Left kidney (tissue), 2 donors: ENCODE results near the gene CD86. TPM values are rescaled to one million over a fixed set of nuclear protein-coding genes. Genes with fewer than 3 reads are reported as not detected.
A peak's percentile ranks its signal among the peaks of the same experiment; 100 is the strongest.

ENCODE experiments used
- DNase-seq: peaks from one replicate; pipeline ENCODE4 v3.0.0-alpha.2; 2013
- polyA plus RNA-seq: library from polyadenylated mRNA; unstranded; fragments of 120-200 nt; gene quantifications from one replicate; pipeline ENCODE4 v1.2.1, GENCODE V29; 2013; ENCODE audit not compliant: insufficient read length

CD86 gene
- polyA plus RNA-seq, 1 donor, result 1.3 TPM

DNA sequence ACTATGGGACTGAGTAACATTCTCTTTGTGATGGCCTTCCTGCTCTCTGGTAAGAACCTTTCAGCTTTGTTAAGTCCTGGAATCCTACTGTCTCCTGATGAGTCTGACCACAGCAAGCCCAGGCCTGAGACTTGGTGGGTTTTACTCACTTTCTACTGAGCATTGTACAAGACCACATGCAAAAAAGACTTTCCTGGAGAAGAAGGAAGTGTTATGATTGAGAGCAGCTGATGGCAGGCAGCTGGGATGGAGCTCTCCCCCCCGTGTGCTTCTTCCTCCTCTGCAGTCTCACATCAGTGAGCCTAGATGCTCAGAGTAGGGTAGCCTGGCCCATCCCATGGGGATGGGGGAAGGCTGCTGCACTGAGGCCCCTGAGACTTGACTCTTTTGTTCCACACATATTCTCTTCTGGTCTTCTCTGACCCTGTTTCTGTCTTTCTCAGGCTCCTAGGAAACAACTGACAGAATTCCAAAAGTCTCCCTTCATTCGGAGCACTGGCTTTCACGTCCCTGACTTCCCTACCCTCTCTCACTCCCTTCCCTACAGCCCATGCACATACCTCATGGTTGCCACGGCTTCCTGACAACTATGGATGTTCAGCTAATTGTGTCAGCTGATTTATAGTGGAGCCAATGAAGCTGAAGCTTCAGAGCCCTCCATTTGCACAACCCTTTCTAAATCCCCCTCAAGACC, 36.6 kb downstream of the CD86 start:
- DNase-seq, result no peak

DNA sequence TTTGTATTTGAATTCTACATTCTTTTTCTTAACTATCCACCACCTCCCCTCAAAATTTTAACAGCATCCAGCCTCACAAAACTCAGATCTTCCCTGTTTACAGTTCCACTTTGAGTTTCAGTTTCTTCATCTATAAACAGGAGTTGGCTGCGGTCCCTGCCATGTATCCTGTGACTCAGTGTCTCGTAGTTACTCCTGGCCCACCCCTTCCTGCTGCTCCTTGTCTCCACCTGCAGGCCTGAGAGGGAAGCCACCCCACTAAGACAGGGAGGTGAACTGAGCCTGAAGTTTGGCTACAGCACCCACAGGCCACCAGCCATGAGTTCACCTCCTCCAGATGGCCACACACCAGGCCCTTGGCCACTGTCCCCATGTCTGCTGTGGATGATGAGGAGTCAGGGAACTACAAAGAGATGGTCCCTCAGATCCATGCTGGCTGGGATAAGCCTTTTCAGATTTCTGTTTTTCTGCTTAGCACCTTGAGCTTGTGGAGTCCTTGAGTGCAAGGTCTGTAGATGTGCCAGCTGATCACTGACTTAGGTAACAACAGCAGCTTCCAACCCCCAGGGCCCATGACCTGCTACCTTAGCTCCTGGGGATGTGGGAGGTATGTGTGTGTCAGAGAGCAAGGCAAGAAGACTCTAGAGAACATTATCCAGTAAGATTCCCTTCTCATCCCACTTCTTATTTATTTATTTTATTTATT, 37.5 kb downstream of the CD86 start:
- DNase-seq, result no peak

DNA sequence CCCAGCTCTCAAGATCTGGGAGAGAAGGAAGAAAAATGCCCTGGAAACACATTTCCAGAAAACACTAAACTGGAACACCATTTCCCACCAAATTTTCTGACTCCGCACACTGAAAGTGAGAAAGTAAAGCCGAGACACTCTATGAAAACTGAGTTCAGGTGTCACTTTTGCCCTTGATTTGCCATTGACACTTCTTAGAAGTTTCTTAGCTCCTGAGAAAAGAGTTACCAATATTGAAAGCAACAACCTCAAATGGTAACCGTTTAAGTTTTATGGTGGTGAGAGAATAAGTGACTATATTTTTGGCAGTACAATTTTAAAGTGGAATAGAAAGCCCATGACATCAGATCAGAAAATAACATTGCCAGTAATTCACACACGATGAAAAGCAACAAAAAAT, 39.0 kb downstream of the CD86 start:
- DNase-seq, result no peak

DNA sequence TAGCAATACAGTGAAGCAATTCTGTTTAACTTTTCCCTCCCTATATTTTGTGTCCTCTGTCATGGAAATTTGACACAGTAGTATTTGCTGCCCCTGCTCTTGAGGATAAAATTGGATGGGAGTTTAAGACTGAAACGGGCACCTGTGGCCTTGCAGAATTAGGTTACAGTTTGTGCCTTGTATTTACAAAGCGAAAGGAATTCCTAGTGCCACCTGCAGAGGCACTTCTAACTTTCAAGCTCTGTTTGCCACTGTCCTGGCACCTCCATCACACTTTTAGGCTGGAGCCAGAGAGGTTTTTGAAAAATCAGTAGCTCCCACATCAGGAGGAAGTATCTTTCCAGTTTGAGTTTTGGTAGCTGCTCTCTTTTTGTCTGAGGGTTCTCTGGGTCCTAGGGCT, 39.5 kb downstream of the CD86 start:
- DNase-seq, result no peak

DNA sequence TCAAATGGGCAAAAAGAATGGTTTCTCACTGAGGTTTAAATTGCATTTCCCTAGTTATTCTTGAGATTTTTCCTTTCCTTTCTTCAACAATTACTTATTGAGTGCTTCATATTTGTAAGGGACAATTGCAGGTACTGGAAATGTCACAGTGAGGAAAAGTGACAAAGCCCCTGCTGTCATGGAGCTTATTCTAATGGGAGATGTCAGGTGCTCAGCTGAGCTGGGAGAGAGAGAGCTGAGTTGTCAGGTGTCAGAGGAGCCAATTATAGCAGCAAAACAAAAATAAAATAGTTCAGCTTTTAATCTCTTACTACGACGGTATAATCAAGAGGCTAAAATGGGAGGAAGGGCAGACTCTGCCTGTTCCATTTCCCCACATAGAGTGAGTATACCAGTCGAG, 42.0 kb downstream of the CD86 start:
- no peak for DNase-seq

DNA sequence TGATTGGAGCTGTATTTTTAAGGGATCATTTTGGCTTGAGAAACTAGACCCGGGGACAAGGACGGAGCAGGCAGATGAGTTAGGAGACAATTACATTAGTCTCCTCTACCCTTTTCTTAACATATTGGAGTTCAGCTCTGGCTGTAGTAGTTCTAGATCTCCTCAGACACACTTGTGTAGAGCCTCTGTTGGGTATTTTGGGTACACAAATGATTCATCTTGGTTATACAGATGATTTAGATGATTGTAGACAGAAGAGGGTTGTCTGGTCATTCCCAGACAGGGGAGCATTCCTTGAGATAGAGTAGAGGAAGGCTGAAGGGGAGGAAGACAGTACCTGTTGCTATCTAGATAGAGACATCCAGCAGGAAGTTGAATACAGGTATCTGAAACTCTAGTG, 43.4 kb downstream of the CD86 start:
- DNase-seq, result no peak

DNA sequence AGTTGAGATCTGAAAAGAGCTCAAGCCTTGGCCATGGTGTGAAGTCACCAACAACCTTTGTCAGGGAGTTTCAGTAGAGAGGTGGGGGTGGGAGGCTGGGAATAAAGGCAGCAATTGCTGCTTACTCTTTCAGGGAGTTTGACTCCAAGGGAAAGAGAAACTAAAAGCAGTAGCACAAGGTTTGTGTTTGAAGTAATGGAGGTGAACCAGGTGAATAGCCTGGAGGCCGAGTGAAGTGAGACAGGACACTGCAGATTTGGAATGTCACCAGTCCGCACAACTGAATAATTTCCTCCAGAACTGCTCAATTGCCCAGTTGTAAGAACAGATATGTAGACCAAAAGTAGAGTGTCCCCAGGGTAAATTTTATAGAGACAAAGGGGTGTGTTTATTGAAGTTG, 44.1 kb downstream of the CD86 start:
- DNase-seq, result no peak

DNA sequence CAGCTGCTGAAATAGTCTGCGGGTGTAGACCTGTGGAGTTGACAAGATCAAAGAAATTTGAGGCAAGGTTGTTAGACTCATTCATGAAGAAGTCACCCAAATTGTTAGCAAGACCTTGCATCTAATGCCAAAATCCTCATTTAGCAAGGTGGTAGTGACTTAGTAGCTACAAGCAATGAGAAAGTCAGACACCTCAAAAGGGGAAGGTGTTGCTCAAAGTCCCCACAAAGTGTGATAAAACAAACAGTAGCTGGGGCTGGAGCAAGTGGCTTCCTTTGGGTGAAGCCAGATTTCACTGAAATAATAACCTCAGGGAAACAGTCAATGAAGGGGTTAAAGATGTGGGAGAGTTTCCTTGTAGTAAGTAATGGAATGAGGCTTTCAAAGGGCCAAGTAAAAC, 44.9 kb downstream of the CD86 start:
- no peak for DNase-seq

DNA sequence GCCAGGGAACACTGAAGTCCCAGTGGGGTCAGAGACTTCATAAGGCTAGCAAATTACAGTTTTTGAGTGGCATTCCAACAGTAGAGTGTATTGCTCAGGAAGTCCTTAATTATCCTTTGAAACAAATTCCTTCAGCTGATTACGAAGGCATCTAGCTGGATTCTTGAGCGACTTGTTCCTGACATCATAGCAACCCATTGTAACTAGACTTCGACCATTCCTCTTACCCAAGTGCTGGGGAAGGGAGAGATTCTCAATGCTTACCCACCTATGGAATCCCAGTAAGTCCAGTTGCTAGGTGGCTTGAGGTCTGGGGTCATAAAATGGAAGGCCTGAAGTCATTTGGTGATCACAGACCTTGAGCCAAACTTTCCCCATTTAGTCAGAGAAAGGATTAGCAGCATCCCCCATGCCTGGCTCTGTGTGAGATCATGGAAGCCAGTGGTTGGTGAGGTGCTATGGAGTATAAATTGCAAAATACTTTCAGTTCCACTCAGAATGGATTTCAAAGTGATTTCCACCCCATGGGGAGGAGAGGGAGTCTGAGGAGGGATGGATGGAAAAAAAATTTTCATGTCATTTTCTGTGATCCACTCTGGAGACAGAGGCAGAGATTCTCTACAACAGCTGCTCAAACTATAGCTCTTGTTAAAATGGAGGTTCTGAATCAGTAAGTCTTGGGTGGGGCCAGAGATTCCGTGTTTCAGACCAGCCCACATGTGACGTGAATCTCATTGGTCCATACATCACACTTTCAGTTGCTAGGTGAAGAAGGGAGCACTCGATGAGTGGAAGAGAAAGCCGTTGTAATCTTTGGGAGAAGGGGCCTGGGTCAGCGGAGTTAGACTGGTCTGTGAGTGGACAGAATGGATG, 45.7 kb downstream of the CD86 start:
- no peak for DNase-seq

DNA sequence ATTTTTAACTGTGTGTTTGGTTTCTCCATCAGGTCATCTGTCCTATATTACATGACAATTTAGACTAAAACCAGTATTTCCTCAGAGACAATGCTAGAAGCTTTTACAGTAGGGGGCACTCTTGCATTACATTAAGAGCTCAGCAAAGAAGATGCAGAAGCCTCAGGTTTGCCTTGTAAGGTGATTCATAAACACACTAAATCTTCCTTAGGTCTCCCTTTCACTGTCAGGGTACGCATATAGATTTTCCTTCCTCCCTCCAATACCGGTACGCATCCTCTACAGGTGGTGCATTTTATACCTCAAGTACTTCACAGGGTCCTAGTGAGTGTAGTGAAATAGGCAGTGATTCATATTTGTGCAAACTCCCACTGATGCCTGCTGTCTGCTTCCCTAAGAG, 46.5 kb downstream of the CD86 start:
- DNase-seq, result peak; percentile 80

DNA sequence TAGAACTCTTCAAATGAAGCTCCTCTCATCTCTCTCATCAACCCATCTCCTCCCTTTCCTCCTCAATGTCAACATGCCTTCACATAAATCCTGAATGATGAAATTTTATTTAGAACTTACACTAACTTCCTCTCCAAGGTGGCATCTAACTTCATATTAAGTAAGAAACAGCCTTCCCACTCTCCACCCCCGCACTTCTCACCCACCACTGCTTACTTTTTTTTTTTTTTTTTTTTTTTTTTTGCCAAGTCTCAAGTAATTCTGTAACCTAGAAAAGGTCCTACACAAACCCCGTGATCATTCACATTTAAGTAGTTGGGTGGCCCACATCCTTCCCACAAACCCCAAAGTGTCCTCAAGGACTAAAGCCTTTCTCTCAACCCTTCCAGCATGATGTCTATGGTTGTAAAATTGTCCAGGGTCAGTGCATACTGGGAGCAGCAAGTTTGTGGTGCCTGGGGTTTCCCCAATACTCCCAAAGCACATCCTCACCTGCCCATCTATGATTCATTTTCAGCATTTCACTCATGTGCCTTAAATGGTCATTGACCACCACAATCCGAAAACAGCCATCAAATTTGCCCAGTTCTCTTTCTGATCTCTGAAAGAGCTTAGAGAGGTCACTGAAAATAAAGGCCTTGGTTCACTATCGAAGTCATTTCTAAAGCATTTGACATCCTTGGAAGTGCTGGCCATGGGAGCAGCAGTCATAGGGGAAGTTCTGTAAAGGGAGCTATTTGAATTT, 47.2 kb downstream of the CD86 start:
- DNase-seq, result no peak

DNA sequence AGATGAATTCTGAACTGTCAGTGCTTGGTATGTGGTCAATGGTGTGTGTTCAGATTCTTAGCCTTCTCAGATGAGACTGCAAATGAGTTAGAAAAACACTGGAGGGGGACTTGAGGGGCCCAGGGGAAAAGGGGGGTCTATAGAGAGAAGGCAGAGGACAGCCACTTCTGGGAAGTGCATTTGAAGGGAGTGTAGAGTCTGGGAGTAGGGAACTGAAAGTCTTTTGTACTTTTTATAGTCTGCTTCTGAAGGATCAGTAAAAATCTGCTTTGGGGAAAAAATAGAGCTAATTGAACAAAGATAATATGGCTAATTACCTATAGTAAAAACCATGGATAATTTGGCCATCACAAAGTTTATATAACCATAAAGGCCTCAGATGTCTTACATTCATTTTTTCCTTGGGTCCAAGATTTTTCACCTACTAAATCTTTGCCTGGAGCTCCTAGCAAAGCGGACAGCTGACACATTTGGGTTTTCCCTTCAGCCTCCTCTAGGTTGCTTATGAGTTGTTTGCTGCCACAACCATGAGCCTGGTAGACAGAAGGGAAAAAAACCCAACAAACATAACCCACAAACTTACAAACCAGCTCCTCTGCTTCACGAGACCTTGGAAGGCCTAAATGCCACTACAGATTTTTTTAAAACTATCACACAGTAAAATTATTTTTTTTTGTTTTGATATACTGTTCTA, 48.8 kb downstream of the CD86 start:
- no peak for DNase-seq

DNA sequence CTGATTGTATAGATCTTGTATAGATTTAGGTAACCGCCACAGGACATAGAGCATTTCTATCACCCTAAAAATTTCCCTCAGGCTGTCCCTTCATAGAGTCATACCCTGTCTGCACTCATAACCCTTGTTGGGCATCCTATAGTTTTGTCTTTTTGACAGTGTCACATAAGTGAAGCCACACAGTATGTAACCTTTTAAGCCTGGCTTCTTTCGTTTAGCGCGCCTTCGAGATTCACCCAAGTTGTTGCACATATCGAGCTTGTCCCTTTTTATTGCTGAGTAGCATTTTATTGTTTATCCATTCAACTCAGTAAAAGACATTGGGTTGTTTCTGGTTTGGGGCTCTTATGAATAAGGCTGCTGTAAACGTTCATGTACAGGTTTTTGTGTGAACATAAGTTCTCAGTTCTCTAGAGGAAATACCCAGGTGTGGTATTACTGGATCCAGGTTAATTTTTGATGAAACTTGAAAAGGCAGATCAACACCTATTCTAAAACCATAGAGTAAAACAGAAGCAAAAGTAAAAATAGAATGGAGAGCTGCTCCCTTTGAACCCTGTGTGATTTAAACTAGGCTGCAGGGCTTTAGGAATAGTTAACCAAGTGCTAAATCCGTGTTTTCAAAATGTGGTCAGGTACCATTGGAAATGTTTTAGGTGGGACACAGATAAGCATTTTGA, 49.5 kb downstream of the CD86 start:
- no peak for DNase-seq

DNA sequence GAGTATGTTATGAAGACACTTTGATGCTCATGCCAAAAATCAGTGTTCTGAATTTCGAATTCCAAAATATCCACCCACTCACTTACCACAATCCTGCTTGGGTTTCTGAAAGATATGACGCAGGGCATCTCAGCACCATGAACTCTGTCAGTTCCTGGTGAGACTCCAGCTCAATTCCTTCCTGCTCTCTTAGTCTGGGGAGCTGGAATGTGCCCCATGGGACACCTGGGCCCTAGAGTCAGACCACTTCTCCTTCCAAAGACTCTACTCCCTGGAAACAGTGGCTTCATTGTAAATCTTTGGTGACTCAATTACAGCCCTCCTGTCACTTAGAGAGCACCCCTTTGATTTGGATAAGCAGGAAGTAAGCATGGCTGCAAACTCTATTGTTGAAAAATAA, 50.5 kb downstream of the CD86 start:
- no peak for DNase-seq

DNA sequence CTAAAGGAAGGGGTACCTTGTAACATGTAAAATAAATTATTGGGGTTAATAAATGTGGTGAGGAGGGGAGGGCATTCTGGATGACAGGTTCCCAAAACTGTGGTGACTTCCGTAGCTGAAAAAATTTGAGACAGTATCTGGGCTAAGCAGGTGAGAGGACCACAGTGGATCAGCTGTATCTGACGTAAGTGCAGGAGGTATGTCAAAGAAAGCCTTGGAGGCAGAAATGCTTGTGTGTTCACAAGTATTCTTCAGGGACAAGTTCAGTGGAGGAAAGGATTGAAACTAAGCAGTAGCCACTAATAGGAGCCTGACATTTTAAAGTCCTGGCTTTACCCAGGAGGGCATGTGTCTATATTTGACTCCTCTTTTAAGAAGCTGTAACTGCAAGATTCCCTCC, 52.0 kb downstream of the CD86 start:
- DNase-seq, result no peak

DNA sequence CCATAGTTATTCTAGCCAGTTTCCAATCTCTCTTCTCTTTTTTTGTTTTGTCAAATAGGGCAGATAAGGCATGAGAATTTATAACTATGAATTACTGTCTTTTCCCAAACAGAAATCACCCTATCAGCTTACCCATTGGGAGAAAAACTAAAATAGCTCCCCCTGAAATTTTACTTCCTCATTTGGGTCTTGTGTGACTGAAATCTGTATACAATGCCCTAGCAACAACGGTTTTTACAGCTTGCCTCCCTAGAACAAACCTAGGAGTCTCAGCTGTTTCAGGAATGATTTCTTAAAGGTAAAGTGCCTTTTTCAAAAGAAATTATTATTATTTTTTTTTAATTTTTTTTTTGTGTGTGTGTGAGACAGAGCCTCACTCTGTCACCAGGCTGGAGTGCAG, 56.8 kb downstream of the CD86 start:
- no peak for DNase-seq

DNA sequence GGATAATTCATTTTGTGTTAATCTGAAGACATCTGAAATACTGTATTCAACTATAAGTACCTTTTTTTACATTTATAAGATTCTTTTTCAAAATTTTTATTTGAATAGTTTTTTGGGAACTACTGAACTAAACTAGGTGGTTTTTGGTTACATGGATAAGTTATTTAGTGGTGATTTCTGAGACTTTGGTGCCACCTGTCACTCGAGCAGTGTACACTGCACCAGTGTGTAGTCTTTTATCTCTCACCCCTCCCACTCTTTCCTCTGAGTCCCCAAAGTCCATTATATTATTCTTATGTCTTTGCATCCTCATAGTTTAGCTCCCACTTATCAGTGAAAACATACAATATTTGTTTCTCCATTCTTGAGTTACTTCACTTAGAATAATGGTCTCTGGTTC, 57.6 kb downstream of the CD86 start:
- no peak for DNase-seq

DNA sequence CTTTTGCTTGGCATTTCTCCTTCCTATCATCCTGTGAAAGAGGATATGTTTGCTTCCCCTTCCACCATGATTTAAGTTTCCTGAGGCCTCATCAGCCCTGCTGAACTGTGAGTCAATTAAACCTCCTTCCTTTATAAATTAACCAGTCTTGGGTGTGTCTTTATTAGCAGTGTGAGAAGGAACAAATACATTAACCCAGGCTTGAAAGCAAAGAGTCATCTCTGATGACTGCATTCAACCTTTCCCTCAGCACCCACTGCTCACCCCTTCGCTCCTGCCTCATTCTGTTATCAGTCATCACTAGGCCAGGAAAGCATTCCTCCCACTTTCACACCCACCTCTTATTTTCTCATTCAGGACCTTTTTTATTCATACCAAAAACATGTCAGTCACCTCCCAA, 68.7 kb downstream of the CD86 start:
- DNase-seq, result no peak

DNA sequence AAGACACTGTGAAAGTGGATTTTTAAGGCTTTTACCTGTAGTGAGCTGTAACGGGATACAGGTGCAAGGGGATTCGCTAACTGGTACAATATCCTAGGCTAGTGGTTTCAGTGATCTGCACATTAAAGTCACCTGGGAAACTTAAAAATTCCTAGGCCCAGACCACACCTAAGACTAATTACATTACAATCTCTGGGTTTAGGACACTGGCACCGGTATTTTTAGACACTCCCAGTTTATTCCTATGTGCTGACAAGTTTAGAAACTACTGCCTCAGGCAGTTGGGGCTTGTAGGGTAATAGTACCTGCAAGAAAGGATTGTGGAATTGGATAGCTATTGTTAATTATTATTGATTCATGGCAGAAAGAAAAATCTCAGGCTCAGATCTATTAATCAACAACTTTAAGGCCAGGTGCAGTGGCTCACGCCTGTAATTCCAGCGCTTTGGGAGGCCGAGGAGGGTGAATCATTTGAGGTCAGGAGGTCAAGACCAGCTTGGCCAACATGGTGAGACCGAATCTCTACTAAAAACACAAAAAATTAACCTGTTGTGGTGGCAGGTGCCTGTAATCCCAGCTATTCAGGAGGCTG, 77.9 kb downstream of the CD86 start:
- no peak for DNase-seq

DNA sequence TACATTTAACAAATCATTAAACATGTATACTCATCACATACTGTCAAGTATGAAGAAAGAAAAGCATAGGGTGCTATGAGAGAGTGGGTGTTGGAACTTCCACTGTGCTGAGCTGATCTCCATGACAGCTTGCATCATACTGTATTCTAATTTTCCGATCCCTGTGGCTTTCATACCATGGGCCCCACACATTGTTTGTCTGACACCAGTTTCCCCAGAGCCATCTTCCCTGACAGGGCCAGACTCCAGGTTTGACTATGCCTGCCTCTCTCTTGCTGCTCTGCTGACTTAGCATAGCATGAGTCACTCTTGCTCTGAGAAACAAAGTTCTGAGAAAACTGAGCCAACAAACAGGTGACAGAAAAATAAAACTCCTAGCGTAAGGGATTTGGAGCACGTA, 91.3 kb downstream of the CD86 start:
- DNase-seq, result no peak
